CD4-positive, alpha-beta T cell treated with Interleukin-6 at 100 ng/mL for 8 hours (primary cell): Measurements from ENCODE around the gene MYLK4.

Source experiments
- DNase-seq: peaks from one replicate; pipeline ENCODE4 v3.0.0-alpha.2; 2020; ENCODE audit warnings: mixed read lengths, low spot score

The MYLK4 gene

DNA sequence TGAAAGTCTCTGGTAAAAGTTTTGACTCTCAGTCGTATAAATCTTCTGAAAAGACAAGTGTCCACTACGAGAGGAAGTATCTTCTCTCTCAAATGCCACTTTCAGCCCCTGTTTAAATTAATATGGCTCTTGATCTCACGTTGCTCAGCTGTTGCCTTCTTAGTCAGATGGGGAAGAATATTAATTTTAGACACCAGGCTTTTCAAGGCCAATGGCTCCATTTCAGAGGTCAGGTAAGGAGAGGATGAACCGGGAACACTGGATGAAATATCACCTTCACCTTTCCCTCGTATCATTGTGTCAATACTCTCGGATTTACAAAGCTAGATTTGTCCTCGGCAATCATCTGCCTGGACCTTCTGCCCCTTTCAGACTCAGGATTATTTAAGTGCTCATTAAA lies at the start of gene MYLK4:
TSS of gene MYLK4 (minus strand) at position 91 of the 400 bp plus-strand sequence. CDS start 1,628 bp downstream, outside the sequence.
- no peak for DNase-seq

DNA sequence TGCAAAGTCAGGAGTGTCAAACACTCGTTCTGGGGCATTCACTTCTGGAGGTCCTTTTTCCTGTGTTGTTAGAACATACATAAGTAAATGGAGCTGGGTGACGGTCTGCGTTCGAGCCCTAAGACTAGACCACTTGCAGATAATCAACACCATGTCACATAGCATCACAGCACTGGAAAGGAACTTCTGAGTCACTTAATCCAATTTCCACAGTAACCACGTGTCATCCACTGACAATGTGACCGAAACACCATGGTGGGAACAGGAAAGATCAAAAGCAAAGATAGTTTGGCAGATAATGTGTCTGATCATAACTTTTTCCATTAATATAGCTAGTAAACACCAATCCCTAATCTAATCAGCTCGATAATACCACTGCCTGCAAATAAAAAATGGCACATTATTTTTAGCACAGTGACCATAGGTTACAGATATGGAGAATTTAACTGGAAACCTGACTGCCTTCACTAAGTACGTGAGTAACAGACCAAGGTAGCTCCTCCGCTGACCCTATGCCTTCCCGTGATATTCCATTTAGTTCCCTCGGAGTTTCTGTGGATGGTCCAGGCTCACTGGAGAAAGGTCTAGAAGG lies 49.3 kb upstream of the MYLK4 start:
- DNase-seq, result no peak

DNA sequence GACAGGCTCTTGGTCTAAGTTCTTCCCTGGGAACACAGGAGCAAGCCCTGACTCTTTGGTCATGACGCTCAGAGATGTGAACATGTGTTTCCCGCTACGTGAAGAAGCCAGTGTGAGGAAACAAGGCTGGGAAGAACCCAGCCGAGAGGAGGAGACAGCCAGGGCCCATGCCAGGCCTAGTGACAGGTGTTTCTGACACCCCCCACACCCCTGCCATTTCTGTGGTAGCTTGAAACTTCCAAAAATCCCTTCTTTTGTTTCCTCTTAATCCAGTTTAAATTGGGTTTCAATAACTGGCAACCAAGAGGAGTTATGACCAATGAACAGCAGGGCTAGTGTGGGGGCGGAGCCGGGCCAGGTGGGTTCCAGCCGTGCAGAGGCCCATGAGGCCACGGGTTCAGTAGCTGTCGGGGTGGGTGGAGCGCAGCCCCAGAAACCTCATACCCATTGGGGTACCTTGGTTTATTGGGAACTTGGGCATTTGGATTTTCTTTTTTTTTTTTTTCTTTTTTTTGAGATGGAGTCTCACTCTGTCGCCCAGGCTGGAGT lies 47.9 kb upstream of the MYLK4 start:
- DNase-seq, result no peak

DNA sequence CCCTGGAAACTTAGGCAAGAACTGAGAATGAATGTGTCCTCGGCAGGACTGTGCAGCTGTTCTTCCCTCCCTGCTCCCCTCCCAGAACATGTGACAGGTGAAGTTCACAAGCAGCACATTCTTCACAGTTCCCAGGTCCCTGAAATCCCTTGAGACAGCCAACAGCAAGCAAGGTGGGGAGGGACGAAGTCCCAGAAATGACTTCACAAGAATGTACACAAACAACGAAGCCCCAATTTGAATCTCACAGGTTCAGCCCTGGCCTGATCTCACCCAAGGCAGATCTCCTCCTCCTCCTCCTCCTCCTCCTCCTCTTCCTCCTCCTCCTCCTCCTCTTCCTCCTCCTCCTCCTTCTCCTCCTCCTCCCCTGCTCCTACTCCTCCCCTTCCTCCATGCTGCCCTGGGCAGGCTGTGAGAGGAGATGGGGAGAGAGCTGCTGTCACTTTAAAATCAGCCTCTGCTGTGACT lies 46.9 kb upstream of the MYLK4 start:
- DNase-seq, result no peak

DNA sequence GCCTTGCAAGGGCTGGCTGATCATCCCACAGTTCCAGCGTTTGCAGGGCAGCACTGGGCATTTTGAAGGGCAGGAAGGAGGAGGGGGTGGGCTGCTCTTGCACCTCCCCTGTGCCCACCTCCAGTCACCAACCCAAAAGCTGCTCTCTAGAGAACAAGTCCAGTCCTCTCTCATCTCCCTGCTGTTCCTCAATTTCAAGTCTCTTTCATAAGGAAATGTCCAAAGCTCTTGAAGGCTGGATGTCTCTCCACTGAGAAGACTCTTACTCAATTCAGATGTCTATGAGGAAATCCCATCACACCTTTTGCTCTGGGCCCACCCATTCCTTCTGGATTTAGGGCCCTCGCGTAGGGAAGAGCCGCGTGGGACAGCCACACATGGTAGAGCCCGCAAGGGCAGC lies 46.1 kb upstream of the MYLK4 start:
- DNase-seq, result no peak

DNA sequence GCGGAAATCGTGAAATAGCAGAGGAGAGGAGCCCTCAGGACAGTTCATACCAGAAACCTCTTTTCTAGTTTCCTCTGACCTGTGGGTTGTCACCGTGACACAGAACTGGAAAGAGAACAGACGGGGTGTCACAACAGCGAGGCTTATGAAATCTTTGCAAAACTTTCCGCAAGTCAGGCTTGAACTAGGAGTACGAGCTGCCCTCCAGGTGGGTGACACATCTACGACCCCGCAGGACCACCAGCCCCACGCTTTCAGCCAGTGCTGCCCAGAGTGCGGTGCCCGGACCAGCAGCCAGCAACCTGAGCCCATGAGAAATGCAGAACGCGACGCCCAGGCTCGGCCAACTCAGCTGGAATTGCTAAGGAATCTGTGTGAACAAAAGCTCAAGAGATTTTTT lies 45.2 kb upstream of the MYLK4 start:
- DNase-seq, result no peak

DNA sequence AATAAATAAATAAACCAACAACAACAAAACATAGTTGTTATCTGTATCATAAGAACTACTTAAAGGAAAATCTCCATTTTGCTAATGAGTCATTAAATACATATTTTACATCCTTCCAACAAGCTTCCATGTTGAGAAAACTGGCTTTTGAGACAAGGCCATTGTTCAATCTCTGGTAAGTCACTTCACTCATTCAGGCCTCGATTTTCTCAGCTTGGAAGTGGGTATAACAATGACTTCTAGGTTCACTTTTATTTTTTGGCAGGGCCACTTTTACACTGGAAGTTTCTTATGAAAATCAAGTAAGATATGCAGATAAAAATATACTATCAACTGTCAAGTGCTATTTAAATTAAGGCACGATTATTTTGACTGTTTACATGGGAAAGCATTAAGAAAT lies 44.4 kb upstream of the MYLK4 start:
- no peak for DNase-seq

DNA sequence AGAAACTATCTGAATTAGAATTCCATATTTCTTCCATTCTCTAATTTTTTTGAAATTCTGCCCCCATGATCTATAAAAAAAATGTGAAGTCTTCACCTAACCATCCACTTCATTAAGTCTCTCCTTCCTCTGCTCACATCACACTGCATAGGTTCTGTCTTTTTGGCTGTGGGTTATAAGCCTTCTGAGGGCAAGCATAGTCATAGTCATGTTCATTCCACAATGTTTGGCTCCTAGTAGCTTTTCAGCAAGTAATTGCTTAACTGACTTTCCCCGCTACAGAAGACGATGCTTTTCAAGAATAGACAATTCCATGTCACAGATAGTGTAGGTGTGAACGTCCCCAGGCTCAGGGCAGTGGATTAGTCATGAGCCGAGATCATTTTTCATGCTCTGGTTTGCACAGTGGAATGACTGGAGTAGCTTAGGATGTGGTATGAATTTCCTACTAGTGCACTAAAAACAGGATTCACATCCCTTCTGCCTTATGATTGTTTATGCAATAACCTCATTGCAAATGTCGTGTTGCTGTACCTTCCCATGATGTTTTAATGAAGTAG lies 43.5 kb upstream of the MYLK4 start:
- DNase-seq, result no peak

DNA sequence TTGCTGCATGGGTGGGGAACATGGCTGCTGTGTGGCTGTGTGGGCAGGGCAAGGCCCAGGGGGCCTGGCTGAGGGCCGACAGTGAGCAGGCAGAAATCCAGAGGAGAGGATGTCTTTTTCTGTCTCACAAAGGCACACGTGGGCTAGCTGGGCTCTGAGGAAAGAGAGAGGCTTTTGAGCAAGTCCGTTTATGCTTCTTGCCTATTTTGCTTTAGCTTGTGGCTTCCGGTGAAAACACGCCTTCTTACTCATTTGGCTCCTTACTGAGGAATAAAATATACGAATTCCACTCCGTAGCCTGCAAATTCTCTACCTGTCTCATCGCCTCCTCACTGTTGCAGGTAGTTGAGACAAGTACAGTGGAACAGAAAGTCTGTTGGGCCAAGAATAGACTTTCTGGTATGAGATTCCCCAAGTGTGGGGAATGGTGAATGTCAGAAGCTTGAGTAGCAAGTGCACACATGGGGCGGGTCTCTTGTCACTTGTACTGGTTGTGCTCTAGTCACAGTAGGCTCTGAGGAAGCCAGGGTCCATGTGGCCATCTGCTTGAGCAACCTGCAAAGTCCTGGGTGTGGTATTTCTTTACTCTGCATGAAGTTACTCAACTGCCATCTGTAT lies 42.9 kb upstream of the MYLK4 start:
- DNase-seq, result peak; percentile 27

DNA sequence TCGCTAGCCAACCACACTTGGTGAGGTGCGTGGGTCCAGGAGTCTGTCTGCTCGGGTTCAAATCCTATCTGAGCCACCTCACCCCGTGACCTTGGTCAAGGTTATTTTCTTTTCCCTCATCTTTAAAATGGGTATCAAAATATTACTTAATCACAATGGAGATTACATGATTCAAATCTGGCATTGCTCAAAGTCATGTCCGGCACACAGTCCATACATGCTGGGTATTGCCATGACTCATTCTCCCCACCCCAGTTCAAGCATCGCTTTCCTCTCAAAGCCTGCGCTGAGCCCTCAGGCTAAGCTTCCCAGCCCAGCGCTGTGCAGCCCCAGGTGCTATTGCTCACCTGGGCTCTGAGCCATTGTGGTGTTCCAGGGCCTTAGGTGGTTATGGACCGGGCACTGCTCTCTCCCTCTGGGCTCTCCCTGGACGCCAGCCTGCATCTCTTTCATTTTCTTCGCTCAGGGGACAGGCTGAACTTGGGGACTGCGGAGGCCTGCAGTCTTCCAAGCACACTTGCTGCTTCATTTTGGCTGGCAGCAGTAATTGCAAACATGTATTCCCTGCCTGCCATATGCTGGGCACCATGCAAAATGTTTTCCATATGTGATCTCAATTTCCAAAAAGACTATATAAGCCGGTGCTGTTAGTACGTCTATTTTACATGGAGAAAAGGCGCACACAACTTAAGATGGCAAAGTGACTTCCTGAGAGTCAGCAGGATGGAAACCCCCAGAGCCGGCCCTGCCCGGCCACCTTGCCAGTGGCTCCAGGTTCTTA lies 41.8 kb upstream of the MYLK4 start:
- no peak for DNase-seq

DNA sequence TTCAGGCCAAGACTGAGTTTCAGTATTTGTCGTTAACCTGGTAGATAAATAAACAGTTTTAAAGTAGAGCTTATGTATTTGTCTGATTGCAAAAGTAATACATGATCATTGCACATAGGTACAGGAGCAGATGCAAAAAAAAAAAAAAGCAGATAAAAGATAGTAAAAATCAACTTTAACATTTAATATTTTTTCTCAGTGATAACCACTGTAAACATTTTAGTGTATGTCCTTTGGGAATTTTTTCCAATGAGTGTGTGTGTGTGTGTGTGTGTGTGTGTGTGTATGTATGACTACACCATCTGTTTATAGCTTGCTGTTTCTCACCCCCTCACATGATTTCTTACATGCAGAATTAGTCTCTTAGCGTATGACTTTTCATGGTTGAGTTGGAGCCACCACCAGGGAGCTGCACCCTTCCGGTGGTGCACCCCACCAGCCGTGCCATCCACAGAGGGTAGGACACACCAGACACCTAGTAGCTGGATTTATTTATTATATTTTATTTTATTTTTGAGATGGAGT lies 40.8 kb upstream of the MYLK4 start:
- DNase-seq, result no peak

DNA sequence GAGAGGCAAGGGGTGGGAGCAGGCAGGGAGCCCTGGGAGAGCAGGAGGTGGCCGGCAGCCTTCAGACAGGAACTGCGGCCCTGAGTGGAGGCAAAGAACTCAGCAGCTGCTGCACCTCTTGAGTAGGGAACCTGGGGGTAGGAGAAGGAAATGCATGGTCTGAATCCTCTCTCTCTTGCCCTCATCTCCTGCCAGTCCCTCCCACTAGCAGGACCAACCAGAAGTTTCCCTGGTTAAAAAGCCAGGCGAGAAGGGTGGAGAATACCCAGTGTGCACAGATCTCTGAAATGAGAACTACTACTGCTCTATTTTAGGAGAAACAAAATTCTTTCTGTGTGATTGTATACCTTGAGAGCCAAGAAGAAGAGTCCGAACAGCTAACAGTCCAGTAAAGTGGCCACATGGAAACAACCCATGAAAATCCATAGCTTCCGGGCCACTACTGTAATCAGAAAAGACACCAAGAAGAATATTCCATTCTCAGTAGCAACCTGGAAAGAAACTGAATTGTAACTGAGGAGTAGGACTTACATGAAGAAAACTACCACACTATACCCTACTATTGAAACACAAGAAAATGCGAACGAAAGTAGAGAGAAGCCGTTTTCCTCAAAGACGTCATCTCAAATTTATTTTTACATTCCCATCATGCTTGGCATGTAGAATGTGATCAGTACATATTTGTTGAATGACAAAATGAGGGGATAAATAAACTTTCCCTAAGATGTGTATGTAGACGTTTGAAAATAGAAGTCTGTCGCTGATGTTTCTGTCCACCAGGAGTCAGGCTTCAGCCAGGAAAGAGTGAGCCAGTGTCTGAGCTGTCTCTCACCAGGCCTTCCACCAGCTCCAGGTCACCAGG lies 40.1 kb upstream of the MYLK4 start:
- peak; percentile 59 for DNase-seq

DNA sequence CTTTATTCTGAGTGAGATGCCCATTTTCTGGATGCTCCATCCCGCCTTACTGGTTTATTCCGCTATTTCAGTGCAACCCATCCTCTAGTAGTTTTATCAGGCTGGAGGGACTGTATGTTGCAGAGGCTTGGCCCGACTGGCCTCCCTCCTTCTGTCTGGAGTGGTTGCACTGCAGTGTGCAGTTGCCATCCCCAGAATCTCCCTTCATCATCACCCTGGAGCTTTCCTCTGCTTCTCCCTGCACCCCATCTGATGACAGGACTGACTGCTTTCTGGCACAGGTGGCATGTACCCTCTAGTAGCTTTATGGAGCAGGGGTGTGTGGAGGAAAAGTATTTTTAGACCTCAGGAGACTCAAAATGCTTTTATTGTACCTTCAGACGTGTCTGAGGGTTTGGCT lies 35.5 kb upstream of the MYLK4 start:
- DNase-seq, result no peak

DNA sequence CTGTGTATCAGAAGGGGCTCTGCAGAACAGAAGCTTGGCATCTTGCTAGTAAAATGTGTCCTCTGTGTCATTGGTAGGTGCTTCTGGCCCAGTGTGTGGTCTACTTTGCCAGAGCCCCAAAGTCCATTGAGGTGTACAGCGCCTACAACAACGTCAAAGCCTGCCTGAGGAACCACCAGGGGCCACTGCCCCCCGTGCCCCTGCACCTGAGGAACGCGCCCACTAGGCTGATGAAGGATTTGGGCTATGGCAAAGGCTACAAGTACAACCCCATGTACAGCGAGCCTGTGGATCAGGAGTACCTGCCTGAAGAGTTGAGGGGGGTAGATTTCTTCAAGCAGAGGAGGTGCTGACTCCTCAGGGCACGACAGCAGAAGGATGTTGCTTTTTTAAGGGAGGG lies 34.2 kb upstream of the MYLK4 start:
- no peak for DNase-seq

DNA sequence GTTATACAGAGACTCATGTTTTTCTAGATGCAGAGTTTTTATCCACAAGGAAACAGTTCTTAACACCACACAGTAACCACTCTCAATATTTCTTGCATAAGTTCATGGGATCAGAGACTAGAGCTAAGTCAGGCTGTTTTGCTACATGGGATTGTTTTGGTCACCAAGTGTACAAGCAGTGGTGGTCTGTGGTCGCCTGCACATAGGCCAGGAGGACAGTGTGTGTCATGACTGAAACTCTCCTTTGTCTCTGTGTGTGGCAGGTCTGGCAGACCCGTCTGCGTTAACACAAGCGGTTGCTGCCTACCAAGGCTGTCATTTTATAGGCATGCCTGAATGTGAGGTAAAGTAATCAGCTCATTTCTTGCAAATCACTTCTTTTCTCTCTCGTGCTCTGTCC lies 33.3 kb upstream of the MYLK4 start:
- DNase-seq, result no peak

DNA sequence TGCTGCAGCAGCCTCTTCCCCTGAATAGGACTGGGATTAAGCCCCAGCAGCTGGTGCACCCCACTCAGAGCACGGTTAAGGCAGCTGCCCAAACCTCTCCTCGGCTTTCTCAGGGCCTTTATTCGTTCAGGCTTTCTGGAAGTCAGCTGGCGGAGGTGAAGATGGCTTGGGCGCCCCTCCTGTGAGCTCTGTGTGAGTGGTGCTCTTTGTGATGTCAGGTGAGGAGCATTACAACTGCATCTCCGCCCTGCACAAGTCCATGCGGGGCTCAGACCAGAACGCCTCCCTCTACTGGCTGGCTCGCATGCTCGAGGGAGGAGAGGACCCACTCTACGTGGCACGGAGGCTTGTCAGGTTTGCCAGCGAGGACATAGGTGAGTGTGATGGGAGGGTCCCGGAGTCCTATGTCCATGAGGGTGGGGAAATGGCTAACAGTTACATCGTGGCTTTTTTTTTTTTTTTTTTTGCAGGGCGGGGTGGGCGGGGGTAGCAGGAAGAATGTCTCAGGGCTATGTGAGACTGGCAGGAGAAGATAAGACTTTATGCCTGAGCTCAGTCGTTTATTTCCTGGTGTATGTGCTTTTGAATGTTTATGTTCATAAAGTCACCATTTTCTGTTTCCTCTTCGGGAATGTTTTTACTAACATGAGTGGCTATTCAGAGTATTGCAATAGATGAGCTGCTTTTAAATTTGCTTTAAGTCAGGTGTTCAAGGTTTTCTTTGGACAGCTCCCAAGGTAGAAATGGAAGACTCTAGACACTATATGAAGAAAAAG lies 32.7 kb upstream of the MYLK4 start:
- DNase-seq, result no peak

DNA sequence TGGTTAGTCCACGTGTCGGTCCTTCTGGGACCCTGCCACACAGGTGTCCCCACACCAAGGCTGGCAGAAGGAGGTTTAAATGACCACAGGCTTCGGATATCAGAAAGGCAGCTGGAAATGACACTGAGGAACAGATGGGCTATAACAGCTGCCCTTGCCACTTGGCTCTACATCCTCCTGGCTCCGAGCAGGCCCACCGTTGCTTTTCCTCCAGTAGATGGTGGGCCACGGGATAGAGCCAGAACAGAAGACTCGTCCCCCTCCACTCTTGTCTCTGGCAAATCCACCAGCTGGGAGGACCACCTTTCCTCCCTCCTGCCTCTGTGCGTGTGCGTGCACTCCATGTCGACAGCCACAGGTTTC lies 32.1 kb upstream of the MYLK4 start:
- DNase-seq, result no peak

DNA sequence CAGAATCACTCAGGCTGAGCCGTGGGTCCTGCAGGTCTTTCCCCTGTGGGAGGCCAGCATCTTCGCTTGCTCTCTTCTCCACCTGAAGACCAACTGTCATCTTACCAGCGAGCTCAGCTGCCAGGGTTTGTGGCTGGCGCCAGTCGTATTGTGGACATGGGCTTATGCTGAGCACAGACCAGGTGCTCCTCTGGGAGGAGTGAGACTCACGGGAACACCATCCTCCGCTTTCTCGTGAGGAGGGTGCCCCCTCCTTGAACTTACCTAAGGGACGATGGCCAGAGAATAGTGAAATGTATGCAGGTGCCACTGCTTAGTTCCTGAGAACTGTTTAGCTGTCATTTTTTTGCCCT lies 31.6 kb upstream of the MYLK4 start:
- DNase-seq, result no peak

DNA sequence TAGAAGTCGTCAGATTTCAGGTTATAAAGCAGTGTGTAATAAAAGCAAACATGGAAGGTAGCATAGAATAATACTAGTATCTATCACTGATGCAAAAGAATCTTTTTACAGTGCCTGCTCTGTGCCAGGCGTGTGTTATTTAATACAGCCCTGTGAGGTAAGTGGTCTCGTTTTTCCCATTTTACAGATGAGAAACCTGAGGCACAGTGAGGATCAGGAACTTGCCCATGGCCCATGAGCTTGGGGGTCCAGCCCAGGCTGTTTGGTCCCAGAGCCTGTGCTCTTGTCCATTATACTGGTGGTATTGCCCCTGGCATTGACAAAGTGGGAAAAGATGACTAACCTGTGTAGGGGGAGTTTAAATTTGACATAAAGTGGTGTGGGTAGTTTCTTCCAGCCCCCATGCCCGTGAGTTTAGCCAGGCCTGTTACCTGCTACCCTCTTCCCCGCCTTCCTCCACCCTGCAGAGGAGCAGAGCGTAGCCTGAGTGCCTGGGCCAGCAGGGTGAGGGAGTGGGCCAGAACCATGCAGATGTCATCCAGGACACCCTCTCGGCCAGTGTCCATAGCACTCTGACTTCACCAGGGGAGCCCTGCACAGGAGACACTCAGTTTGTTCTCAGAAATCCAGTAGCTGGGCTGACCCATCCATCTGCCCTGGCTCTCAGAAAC lies 31.1 kb upstream of the MYLK4 start:
- DNase-seq, result no peak

DNA sequence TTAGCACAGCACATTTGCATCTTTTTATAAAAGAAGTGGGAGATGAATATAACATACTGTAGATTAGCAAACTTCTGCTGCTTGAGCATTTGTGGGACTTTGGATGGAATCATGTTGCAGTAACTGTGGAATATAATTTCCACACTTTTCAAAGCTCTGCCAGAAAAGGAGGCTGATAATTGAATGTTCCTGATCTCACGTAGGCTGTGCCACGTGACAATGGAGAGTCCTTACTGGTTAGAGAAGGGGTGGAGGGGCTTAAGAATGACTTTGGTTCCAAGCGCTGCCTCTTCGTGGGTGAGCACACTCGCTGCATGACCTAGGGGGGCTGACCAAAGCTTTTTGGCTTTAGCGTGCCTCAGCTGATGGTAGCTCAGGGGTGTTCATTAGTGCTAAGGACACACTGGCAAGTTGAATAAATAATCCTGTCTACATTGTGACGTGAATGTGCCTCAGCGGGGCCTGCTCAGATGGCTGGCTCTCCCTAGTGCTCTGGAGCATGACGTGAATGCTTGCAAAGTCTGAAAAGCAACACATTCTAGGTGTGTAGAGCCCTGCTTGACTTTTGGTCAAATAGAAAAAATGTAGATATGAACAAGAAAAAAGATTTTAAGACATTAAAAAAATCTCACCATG lies 29.5 kb upstream of the MYLK4 start:
- DNase-seq, result no peak
